B cell (primary cell): ENCODE results near the gene VCL. TPM values are rescaled to one million over a fixed set of nuclear protein-coding genes. Genes with fewer than 3 reads are reported as not detected.

ENCODE experiments used
- ATAC-seq: fragments of 200-7000 bp; cut with Tn5 transposase; one replicate; pipeline ENCODE4 v1.10.0; 2021; ENCODE audit warnings: low read depth, mild to moderate bottlenecking, moderate number of reproducible peaks, moderate library complexity
- CTCF ChIA-PET: fragments of 350-600 bp; sonication (Branson Sonifier 250); formaldehyde crosslinking; loops from one replicate; lab custom pipeline; 2021; ENCODE audit warnings: antibody characterized with exemption, inconsistent platforms; lab: Charles Lee
- POLR2A ChIA-PET: fragments of 350-600 bp; sonication (Branson Sonifier 250); formaldehyde crosslinking; loops from one replicate; lab custom pipeline; 2021; ENCODE audit warnings: antibody characterized with exemption; lab: Charles Lee
- DNase-seq: peaks from one replicate; pipeline ENCODE4 v3.0.0; 2013
- H2AFZ ChIP-seq: 2 replicates; pipeline ENCODE4 v1.6.1; 2012; ENCODE audit warnings: mild to moderate bottlenecking, low read depth, low read length; ENCODE audit not compliant: insufficient read depth, poor library complexity, severe bottlenecking
- H3K27ac ChIP-seq, 2 donors: 1 replicate in 1 of 2; 2 replicates in 1 of 2; pipeline ENCODE4 v1.5.1; 2012 to 2013; ENCODE audit warnings: low read length in 2 of 2, mild to moderate bottlenecking in 2 of 2, moderate library complexity in 1 of 2
- H3K27me3 ChIP-seq, 4 experiments: fragments of 200-600 bp in 1 of 4; sonication (generic) in 1 of 4; replicated peaks in 1 of 4; 1 replicate in 2 of 4; 2 replicates in 2 of 4; pipeline versions ENCODE4 v1.6.1 to v1.7.0; 2013 to 2016; ENCODE audit warnings: low read length in 3 of 4, mild to moderate bottlenecking in 2 of 4, mixed read lengths in 1 of 4, moderate library complexity in 1 of 4; ENCODE audit not compliant: insufficient read depth in 4 of 4, control insufficient read depth in 3 of 4; ENCODE audit errors: control extremely low read depth in 1 of 4
- H3K36me3 ChIP-seq, 2 experiments: replicated peaks in 1 of 2; 1 replicate in 1 of 2; 2 replicates in 1 of 2; pipeline versions ENCODE4 v1.6.1 to v1.7.1; 2013; ENCODE audit warnings: low read length in 1 of 2; ENCODE audit not compliant: insufficient read depth in 2 of 2, control insufficient read depth in 1 of 2; ENCODE audit errors: control extremely low read depth in 1 of 2, extremely low read depth in 1 of 2
- H3K4me1 ChIP-seq, 2 donors: fragments of 200-600 bp in 1 of 2; sonication (generic) in 1 of 2; 1 replicate in 1 of 2; 2 replicates in 1 of 2; pipeline versions ENCODE4 v1.5.1 to v1.6.1; 2013 to 2017; ENCODE audit warnings: low read length in 2 of 2; ENCODE audit not compliant: control insufficient read depth in 2 of 2, insufficient read depth in 2 of 2
- H3K4me2 ChIP-seq: replicated peaks from 2 replicates; pipeline ENCODE3; 2012; ENCODE audit warnings: mild to moderate bottlenecking, low read depth, low read length; ENCODE audit not compliant: poor library complexity, severe bottlenecking
- H3K4me3 ChIP-seq, 5 experiments: fragments of 200-600 bp in 1 of 5; sonication (generic) in 1 of 5; 1 replicate in 3 of 5; 2 replicates in 2 of 5; pipeline versions ENCODE4 v1.5.1 to v1.7.0; 2011 to 2016; ENCODE audit warnings: low read length in 4 of 5, mild to moderate bottlenecking in 4 of 5, low read depth in 2 of 5, control low read depth in 1 of 5, moderate library complexity in 1 of 5; ENCODE audit not compliant: insufficient read depth in 1 of 5; ENCODE audit errors: control extremely low read depth in 1 of 5, extremely low read depth in 1 of 5
- H3K79me2 ChIP-seq: fragments of 200-600 bp; sonication (generic); one replicate; pipeline ENCODE4 v1.6.0; 2016; ENCODE audit warnings: low read length; ENCODE audit not compliant: control insufficient read depth, insufficient read depth
- H3K9ac ChIP-seq: fragments of 200-600 bp; sonication (generic); 2 replicates; pipeline ENCODE4 v1.6.1; 2017; ENCODE audit warnings: mild to moderate bottlenecking, low read length, moderate library complexity
- H3K9me3 ChIP-seq, 3 donors: one replicate each; pipeline versions ENCODE4 v1.6.1 to v1.7.1; 2013; ENCODE audit warnings: low read length in 2 of 3; ENCODE audit not compliant: control insufficient read depth in 2 of 3, insufficient read depth in 1 of 3; ENCODE audit errors: control extremely low read depth in 1 of 3
- H4K20me1 ChIP-seq: 2 replicates; pipeline ENCODE4 v1.6.0; 2012; ENCODE audit warnings: mild to moderate bottlenecking, low read length; ENCODE audit not compliant: insufficient read depth, control insufficient read depth, poor library complexity, severe bottlenecking
- H3K27ac Mint-ChIP-seq: one replicate; pipeline ENCODE4 v1.8.0; 2021; ENCODE audit warnings: mixed read lengths
- H3K27me3 Mint-ChIP-seq: one replicate; pipeline ENCODE4 v1.8.0; 2021; ENCODE audit warnings: mixed read lengths
- H3K4me1 Mint-ChIP-seq: one replicate; pipeline ENCODE4 v1.8.0; 2021; ENCODE audit warnings: mixed read lengths
- H3K4me3 Mint-ChIP-seq: one replicate; pipeline ENCODE4 v1.8.0; 2021; ENCODE audit warnings: mixed read lengths
- H3K9me3 Mint-ChIP-seq: one replicate; pipeline ENCODE4 v1.8.0; 2022; ENCODE audit warnings: mixed read lengths; ENCODE audit not compliant: insufficient read depth
- CTCF ChIP-seq: fragments of 200-600 bp; IDR thresholded peaks from one replicate; pipeline ENCODE4 v1.8.0; 2022; ENCODE audit warnings: antibody characterized with exemption, mild to moderate bottlenecking
- EZH2 ChIP-seq: IDR thresholded peaks from 2 replicates; pipeline ENCODE4 v1.6.1; 2012; ENCODE audit warnings: borderline replicate concordance, low read depth, mild to moderate bottlenecking, moderate library complexity, low read length; ENCODE audit not compliant: insufficient read depth, poor library complexity, severe bottlenecking
- WGBS: methylation state at CpG from one replicate; pipeline ENCODE4 v1.1.5; 2013; ENCODE audit warnings: missing lambda C conversion rate; ENCODE audit not compliant: insufficient coverage; 5-methylcytosine and 5-hydroxymethylcytosine counted together
- intact Hi-C: fragments of 100-400 bp; cut with micrococcal nuclease; formaldehyde crosslinking; loops from one replicate; pipeline ENCODE4 v1.10.0; 2022
- polyA plus RNA-seq: library from polyadenylated mRNA; depleted of rRNA; stranded (reverse); fragments of >200 nt; gene quantifications from 2 replicates; pipeline ENCODE4 v1.2.3, GENCODE V29; 2012
- total RNA-seq, 2 donors: library from RNA; stranded (reverse); fragments of 120-200 nt in 1 of 2; gene quantifications; 1 replicate in 1 of 2; 2 replicates in 1 of 2; pipeline versions ENCODE4 v1.2.3 to v1.2.4, GENCODE V29; 2013 to 2022

VCL gene
- total and polyA plus RNA-seq, 2 donors (not counting 1 experiment from before 2014, with no cell fraction given), result 13.1 to 29.8 TPM

- 90% methylated on average over 2 of the region's 7 CpGs for WGBS
- H3K27ac ChIP-seq, result no peak overlapping the region
- peaks cover 12 to 13% of the 10 kb centered on the region in 2 donors for H3K4me1 ChIP-seq
- H3K4me3 ChIP-seq, result no peak overlapping the region
- ChIA-PET POLR2A (interaction anchor here (0.5 to 1.1 kb wide), 4 partner anchors 48 to 100 kb away, joined by 3 to 6 read pairs (median 4); no protein-coding TSS in a partner anchor), CTCF (interaction anchor here (0.6 to 1.8 kb wide), 20 partner anchors 9 to 208 kb away, joined by 3 to 36 read pairs (median 4); partner anchors contain the start of gene VCL)
- DNase-seq, result peak; percentile 71
- Mint-ChIP-seq H3K27ac (peak overlapping the region; percentile 8), H3K9me3 (no peaks in the 10 kb centered on the region), H3K4me1 (peaks cover 24% of the 10 kb centered on the region), H3K27me3 (no peaks in the 10 kb centered on the region), H3K4me3 (no peak overlapping the region)
- TF ChIP-seq CTCF, result peak; percentile 34
- TF ChIP-seq EZH2, result no peak
- H4K20me1 ChIP-seq, result no peaks in the 10 kb centered on the region
- H3K4me2 ChIP-seq, result peak overlapping the region; percentile 41
- H3K9ac ChIP-seq, result peak overlapping the region; percentile 1
- H3K36me3 ChIP-seq, result peaks cover 1 to 2% of the 10 kb centered on the region in 2 experiments
- peak; percentile 79 for ATAC-seq
- no peaks in the 10 kb centered on the region for H3K27me3 ChIP-seq
- no peak overlapping the region for H2AFZ ChIP-seq
- H3K79me2 ChIP-seq, result peaks cover 19% of the 10 kb centered on the region
- peaks cover 0 to 4% (median 3%) of the 10 kb centered on the region in 3 donors for H3K9me3 ChIP-seq
- intact Hi-C loops, result loop anchor here (1.0 kb wide), 1 partner anchor 172 kb away; no protein-coding TSS in a partner anchor
Observed at GRCh38 chr10:74058658-74059057, 60.7 kb downstream of the VCL start.

- intact Hi-C loops, result no loop called here
- POLR2A ChIA-PET, result no interaction called here
Observed at GRCh38 chr10:74061104-74061503, 63.2 kb downstream of the VCL start.

More at GRCh38 chr10:74061104-74061503, 63.2 kb downstream of the VCL start:
- no peaks in the 10 kb centered on the region for H3K9me3 Mint-ChIP-seq
- Histone ChIP-seq H3K79me2 (peaks cover 19% of the 10 kb centered on the region), H3K4me3 (no peak overlapping the region), H3K9me3 (peaks cover 0 to 4% (median 3%) of the 10 kb centered on the region in 3 donors), H3K9ac (no peak overlapping the region), H3K36me3 (peaks cover 5 to 9% of the 10 kb centered on the region in 2 experiments), H3K27me3 (no peaks in the 10 kb centered on the region), H2AFZ (no peak overlapping the region), H4K20me1 (no peaks in the 10 kb centered on the region), H3K4me1 (peaks cover 12 to 13% of the 10 kb centered on the region in 2 donors), H3K4me2 (no peak overlapping the region), H3K27ac (no peak overlapping the region)
- peaks cover 22% of the 10 kb centered on the region for H3K4me1 Mint-ChIP-seq
- ATAC-seq, result no peak
- no peak for TF ChIP-seq CTCF
- TF ChIP-seq EZH2, result no peak
- H3K27me3 Mint-ChIP-seq, result no peaks in the 10 kb centered on the region
- no peak overlapping the region for H3K27ac Mint-ChIP-seq
- DNase-seq, result no peak
- CTCF ChIA-PET, result no interaction called here
- H3K4me3 Mint-ChIP-seq, result no peak overlapping the region
